Keratinocyte (primary cell): ENCODE data around the gene RIMS4.

ENCODE experiments used
- EZH2 ChIP-seq: IDR thresholded peaks from one replicate; pipeline ENCODE4 v1.6.1; 2012; ENCODE audit warnings: inconsistent platforms, mild to moderate bottlenecking, low read length, moderate library complexity
- TF ChIP-seq, protein P1 (sequence below), 3 experiments: IDR thresholded peaks in 1 of 3; conservative IDR thresholded peaks in 1 of 3; optimal IDR thresholded peaks in 1 of 3; 2 replicates in 2 of 3; 3 replicates in 1 of 3; pipeline versions ENCODE3 to v1.5.1; 2011; ENCODE audit warnings: low read length in 3 of 3, mild to moderate bottlenecking in 3 of 3, moderate library complexity in 2 of 3, control low read depth in 1 of 3, inconsistent platforms in 1 of 3; ENCODE audit not compliant: insufficient read depth in 2 of 3; ENCODE audit errors: extremely low read depth in 1 of 3

DNA sequence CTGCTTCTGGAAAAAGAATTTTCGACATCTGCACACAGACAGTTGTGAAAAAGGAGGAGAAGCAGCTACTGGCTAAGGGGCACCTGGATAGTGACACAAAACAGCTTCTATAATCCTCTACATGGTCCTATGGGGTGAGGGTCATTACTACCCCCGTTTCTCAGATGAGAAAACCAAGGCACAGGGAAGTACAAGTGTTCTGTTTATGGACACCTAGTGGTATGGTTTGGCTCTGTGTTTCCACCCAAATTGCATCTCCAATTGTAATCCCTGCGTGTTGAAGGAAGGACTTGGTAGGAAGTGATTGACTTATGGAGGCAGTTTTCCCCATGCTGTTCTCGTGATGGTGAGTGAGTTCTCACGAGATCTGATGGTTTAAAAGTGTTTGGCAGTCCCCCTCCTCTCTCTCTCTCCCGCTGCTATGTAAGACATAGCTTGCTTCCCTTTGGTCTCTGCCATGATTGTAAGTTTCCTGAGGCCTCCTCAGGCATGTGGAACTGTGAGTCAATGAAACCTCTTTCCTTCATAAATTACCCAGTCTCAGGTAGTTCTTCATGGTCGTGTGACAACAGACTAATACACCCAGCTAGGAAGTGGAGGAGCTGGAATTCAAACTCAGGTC is 67.2 kb downstream of the RIMS4 start:
- TF ChIP-seq, protein P1, sequence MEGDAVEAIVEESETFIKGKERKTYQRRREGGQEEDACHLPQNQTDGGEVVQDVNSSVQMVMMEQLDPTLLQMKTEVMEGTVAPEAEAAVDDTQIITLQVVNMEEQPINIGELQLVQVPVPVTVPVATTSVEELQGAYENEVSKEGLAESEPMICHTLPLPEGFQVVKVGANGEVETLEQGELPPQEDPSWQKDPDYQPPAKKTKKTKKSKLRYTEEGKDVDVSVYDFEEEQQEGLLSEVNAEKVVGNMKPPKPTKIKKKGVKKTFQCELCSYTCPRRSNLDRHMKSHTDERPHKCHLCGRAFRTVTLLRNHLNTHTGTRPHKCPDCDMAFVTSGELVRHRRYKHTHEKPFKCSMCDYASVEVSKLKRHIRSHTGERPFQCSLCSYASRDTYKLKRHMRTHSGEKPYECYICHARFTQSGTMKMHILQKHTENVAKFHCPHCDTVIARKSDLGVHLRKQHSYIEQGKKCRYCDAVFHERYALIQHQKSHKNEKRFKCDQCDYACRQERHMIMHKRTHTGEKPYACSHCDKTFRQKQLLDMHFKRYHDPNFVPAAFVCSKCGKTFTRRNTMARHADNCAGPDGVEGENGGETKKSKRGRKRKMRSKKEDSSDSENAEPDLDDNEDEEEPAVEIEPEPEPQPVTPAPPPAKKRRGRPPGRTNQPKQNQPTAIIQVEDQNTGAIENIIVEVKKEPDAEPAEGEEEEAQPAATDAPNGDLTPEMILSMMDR (optimal IDR thresholded peaks at IDR 0.05 in 1 of 3, IDR thresholded peaks at IDR 0.05 in 1 of 3, conservative IDR thresholded peaks at IDR 0.05 in 1 of 3; ENCODE audit: extremely low read depth in 1 of 3, insufficient read depth in 2 of 3, low read length in 3 of 3), result no peak
- no peak for TF ChIP-seq EZH2
